ENCODE data around the gene PBX3.
A peak's percentile ranks its signal among the peaks of the same experiment; 100 is the strongest.

The PBX3 gene

GRCh38 chr9:125878164-125878631, 131.0 kb downstream of the PBX3 start:
- DNase-seq (ENCODE audit: low spot score): no peak

- DNase-seq (ENCODE audit: low spot score): no peak
These were observed 133.9 kb downstream of the PBX3 start for GRCh38 chr9:125881042-125881441.

DNA sequence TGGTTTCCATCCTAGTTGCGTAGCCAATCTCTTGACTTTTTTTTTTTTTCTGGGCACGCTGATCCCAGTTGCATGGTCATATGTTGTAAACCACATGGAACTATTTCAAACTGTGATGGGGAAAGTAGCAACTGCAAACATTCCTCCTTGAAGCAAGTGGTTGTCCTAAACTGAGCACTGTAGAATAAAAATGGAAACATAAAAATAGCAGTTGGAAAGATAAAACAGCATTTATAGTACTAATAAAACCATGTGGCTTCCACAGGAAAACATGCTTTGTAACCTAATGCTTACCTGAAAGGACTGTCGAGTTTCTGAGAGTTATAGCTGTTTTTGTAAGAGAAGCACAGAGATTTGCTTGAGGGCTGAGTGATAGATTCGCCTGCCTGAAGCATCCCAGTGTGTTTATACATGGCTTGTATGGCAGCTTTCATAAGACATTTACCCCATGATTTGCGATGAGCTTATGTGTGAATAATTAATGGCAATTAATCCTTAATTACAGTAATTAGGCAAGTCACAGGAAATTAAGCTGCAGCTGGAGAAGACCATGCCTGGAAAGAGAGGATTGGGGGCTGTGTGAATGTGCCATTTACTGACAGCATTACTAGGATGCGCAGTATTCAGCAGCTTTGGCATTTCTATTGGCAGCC, 136.5 kb downstream of the PBX3 start:
- no peak for DNase-seq (ENCODE audit: low spot score)

GRCh38 chr9:125884218-125884595, 137.0 kb downstream of the PBX3 start:
- DNase-seq (ENCODE audit: low spot score): no peak

DNA sequence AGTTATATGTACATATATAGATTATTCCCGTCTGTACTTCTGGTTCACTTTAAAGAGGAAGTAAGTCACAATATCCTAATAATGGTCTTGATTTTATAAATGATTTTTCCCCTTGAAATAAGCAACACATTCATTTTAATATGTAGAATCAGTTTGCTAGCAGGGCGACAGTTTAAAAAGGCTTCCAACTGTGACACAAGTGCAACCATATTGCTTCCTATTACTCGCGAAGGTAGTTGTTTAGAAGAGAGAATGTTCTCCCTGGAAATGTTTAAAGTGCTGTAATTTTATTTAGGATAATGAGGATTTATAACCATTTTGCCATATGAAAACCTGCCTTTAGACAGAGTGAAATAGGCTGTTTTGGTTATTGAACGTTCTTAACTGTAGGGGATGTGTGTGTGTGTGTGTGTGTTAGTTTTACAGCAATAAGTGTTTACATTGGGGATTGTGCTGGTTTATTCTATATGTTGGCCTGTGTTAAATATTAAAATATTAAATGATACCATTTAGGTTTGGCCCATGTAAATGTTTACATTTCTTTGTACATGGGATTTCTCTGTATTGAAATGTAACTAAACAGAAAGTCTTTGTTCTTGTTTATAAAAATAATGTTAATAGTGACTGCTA, 138.3 kb downstream of the PBX3 start:
- no peak for DNase-seq (ENCODE audit: low spot score)

GRCh38 chr9:125886365-125886764, 139.2 kb downstream of the PBX3 start:
- no peak for DNase-seq (ENCODE audit: low spot score)

GRCh38 chr9:125887172-125887571, 140.0 kb downstream of the PBX3 start:
- DNase-seq (ENCODE audit: low spot score): peak; percentile 47

- no peak for DNase-seq (ENCODE audit: low spot score)
These were observed 141.0 kb downstream of the PBX3 start for GRCh38 chr9:125888211-125888610.

DNA sequence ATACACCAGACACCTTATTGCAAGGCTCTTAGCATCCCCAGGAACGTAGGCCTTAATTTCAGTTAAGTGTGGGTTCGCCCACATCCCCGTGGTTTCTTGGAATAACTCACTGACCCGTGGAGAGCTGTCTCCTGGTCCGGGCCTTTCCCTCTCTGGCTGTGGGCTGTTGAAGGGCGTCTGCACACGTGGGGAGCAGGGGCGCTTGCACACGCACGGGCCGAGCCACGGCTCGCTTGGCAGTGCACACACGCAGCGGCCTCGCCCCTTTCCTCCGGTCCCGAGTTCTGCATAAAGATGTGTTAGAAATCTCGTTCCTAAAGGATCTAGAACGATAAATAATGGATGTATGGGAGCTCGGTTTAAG, 141.9 kb downstream of the PBX3 start:
- DNase-seq (ENCODE audit: low spot score): no peak

- peak; percentile 47 for DNase-seq (ENCODE audit: low spot score)
These were observed 142.6 kb downstream of the PBX3 start for GRCh38 chr9:125889476-125890419.

DNA sequence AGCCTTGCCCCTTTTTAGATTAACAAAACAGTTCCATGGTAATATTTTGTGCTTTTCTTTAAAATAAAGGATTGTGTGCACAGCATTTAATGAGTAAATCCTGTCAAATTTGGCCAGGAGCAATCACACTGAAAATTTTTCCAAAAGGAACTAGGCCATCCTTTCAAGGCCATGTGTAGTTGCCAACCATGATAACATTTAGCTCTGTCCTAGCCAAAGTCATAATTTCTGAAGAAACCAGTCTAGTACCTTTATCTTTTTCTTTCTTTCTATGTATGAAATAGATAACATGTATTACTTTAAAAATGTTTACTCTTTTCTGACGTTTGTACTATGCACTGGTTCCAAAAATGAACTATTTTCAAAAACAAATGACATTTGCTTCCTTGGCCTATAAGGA, 143.7 kb downstream of the PBX3 start:
- no peak for DNase-seq (ENCODE audit: low spot score)

GRCh38 chr9:125893277-125893676, 146.1 kb downstream of the PBX3 start:
- no peak for DNase-seq (ENCODE audit: low spot score)

- DNase-seq (ENCODE audit: low spot score): no peak
These were observed 147.4 kb downstream of the PBX3 start for GRCh38 chr9:125894566-125894965.

- DNase-seq (ENCODE audit: low spot score): no peak
These were observed 149.2 kb downstream of the PBX3 start for GRCh38 chr9:125896404-125896803.

- DNase-seq (ENCODE audit: low spot score): no peak
These were observed 149.8 kb downstream of the PBX3 start for GRCh38 chr9:125896964-125897363.

DNA sequence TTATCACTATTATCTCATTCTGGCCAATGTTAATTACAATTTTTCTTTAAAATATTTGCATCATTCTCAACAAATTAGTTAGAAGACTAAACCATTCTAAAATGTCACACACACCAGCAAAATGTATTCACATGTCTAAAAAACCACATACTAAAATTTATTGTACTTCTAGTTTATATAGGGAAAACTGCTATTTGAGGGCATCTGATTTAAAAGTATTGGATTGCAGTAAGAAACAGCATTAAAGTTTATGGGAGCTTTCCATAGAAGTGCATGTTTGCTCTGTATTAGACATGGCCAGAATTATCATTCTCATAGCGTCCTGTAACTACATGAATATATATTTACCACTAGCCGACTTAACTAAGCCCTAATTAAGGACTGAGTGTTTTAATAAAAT, 150.3 kb downstream of the PBX3 start:
- DNase-seq (ENCODE audit: low spot score): no peak

DNA sequence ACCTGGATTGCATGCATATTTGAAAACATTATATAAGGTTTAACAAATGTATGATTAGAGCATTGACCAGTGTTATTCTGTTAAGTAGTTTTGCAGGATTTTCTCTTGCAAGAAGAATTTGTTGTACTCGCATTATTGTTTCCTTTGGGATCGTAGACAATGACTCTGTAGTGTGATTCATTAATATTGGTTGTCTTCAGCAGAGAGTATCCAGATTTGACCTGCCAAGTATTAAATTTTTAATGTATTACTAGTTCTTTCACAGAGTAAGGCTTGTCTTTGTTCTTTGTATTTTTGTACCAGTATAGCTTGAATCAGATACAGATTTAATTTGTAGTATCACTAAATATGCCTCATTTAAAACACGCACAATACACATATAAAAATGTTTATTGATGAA, 155.0 kb downstream of the PBX3 start:
- no peak for DNase-seq (ENCODE audit: low spot score)

DNA sequence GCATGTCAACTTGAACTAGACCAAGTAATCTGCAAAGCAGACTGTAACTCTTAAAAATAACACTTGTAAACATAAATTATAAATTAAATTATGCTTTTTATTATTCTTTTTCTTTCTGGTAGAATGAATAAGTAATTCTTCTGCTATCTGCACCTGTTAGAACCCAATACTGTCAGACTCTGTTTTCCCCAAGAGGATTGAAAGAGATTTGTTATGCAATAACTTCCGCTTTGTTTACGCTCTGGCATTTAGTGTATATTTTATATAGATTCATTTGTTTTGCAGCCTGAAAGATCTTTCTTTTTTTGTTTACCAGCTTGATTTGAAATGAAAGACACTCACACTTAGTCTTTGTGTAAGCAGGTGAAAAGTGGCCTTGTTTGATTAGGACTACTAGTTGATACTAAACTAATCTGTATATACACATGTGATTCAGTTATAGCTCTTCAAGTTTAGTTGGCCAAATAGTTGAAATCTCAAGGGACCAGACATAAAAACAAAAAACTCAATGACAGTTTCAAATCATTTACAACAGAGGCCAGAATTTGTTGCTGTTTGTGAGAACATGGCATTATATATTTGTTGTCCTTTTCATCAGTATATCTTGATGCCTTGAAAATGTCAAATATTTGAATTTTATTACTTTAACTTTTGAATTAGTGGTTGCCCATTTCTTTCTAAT, 155.8 kb downstream of the PBX3 start:
- DNase-seq (ENCODE audit: low spot score): no peak

DNA sequence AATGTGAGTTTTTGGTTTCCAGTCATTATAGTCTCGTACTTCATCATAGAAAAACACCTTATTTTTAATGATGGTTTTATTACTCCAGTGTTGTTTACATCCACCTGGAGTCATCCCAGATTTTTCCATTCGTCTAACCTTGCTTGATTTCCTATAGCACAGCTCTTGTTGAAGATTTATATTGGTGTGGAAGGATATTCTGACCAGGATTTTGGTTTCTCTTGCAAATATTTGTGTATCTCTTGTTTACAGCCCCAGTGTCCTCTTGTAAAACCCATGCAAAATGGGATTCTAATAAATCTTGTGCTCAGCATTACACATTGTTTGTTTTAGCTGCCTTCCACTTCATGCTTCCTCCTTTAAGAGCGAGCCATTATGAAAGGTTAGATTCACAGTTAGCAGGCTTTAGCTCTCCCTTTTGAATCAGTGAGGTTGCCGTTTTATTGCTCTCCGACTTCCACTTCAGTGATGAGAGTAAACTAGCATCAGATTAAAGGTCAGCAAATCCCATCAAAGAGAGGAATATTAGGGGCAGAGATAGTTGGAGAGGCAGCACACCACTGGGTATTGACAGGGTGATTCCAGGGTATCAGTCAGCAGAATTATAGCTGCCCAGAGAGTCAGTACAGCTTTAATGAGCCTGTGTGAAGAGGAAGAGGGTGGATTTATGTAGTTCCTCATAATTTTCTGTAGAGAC, 157.1 kb downstream of the PBX3 start:
- peak; percentile 3 for DNase-seq (ENCODE audit: low spot score)

GRCh38 chr9:125906144-125906543, 159.0 kb downstream of the PBX3 start:
- DNase-seq (ENCODE audit: low spot score): no peak

GRCh38 chr9:125906893-125907292, 159.7 kb downstream of the PBX3 start:
- no peak for DNase-seq (ENCODE audit: low spot score)

DNA sequence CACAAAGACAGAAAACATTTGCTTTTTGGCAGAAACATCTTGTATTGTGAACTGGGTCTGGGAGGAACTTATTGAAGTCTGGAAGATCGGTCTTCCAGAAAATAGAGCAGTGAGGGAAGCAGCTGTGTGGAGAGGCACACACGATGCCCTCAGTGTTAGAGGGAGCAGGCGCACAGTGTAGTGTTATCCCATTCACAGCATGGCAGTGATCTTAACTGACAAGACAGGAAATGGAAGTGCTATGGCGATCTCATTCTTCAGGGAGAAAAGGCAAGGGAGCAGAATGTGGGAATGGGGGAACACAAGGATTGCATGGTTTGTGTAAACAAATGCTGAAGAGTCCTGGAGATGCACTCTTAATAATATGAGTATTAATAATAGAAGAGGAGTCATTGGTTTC, 161.0 kb downstream of the PBX3 start:
- DNase-seq (ENCODE audit: low spot score): no peak

All from SW480 (cell line).